G401.6 (cell line): Measurements from ENCODE around the gene CDSN.
A peak's percentile ranks its signal among the peaks of the same experiment; 100 is the strongest.

ENCODE experiments used
- FAIRE-seq: peaks from 2 replicates; lab custom pipeline; 2012; peaks lifted over from hg19 to GRCh38; lab: Jason Lieb, UNC

CDSN gene

GRCh38 chr6:31115941-31116560 lies 4.2 kb downstream of the CDSN start:
- no peak for FAIRE-seq

- no peak for FAIRE-seq
Measured at GRCh38 chr6:31114970-31115849, 5.0 kb downstream of the CDSN start.

GRCh38 chr6:31114541-31114878 lies 5.7 kb downstream of the CDSN start, which contains the start of gene PSORS1C1:
TSS of gene PSORS1C1 (plus strand) at chr6:31114800. CDS start at chr6:31129633, 14,833 bp downstream.
- FAIRE-seq = no peak

- no peak for FAIRE-seq
Measured at GRCh38 chr6:31113861-31114540, 6.2 kb downstream of the CDSN start.

- no peak for FAIRE-seq
Measured at GRCh38 chr6:31112478-31112877, 7.8 kb downstream of the CDSN start, which contains the start of gene C6orf15. TSS of gene C6orf15 (minus strand) at chr6:31112575. CDS start at chr6:31112555, 20 bp downstream.

- FAIRE-seq = no peak
Measured at GRCh38 chr6:31111712-31112111, 8.5 kb downstream of the CDSN start.

GRCh38 chr6:31110825-31111582 lies 9.2 kb downstream of the CDSN start:
- no peak for FAIRE-seq

- no peak for FAIRE-seq
Measured at GRCh38 chr6:31107052-31107451, 13.2 kb downstream of the CDSN start.

GRCh38 chr6:31103136-31103535 lies 17.1 kb downstream of the CDSN start:
- no peak for FAIRE-seq

GRCh38 chr6:31098449-31098938 lies 21.8 kb downstream of the CDSN start:
- no peak for FAIRE-seq

GRCh38 chr6:31096656-31097055 lies 23.6 kb downstream of the CDSN start:
- FAIRE-seq = no peak

GRCh38 chr6:31096215-31096614 lies 24.0 kb downstream of the CDSN start:
- FAIRE-seq = no peak

GRCh38 chr6:31094389-31094881 lies 25.8 kb downstream of the CDSN start:
- no peak for FAIRE-seq

GRCh38 chr6:31092769-31093505 lies 27.3 kb downstream of the CDSN start:
- FAIRE-seq = no peak

- FAIRE-seq = no peak
Measured at GRCh38 chr6:31092238-31092637, 28.0 kb downstream of the CDSN start.

- FAIRE-seq = no peak
Measured at GRCh38 chr6:31091680-31092079, 28.6 kb downstream of the CDSN start.

GRCh38 chr6:31090973-31091364 lies 29.3 kb downstream of the CDSN start:
- no peak for FAIRE-seq

GRCh38 chr6:31090275-31090972 lies 29.8 kb downstream of the CDSN start:
- no peak for FAIRE-seq

GRCh38 chr6:31087494-31088089 lies 32.7 kb downstream of the CDSN start:
- peak; percentile 95 for FAIRE-seq

GRCh38 chr6:31086788-31087440 lies 33.3 kb downstream of the CDSN start:
- FAIRE-seq = no peak
